Nephron progenitor cell (in vitro differentiated cells): Measurements from ENCODE around the gene PLAAT2.
A peak's percentile ranks its signal among the peaks of the same experiment; 100 is the strongest.

Experiments
- DNase-seq: peaks from one replicate; pipeline ENCODE4 v3.0.0; 2021
- H3K27ac Mint-ChIP-seq: 2 replicates; pipeline ENCODE4 v1.8.0; 2021; ENCODE audit warnings: mild to moderate bottlenecking, moderate library complexity, mixed read lengths
- H3K27me3 Mint-ChIP-seq: 2 replicates; pipeline ENCODE4 v1.8.0; 2021; ENCODE audit warnings: mild to moderate bottlenecking, low read depth, mixed read lengths; ENCODE audit not compliant: poor library complexity
- H3K36me3 Mint-ChIP-seq: 2 replicates; pipeline ENCODE4 v1.8.0; 2021; ENCODE audit warnings: low read depth, mixed read lengths
- H3K4me1 Mint-ChIP-seq: 2 replicates; pipeline ENCODE4 v1.8.0; 2021; ENCODE audit warnings: mixed read lengths
- H3K4me3 Mint-ChIP-seq: 2 replicates; pipeline ENCODE4 v1.8.0; 2021; ENCODE audit warnings: mild to moderate bottlenecking, moderate library complexity, mixed read lengths
- H3K9me3 Mint-ChIP-seq: 2 replicates; pipeline ENCODE4 v1.8.0; 2021; ENCODE audit warnings: mild to moderate bottlenecking, moderate library complexity, mixed read lengths
- CTCF ChIP-seq: fragments of 200-600 bp; sonication (generic); IDR thresholded peaks from 2 replicates; pipeline ENCODE4 v1.5.0; 2021; ENCODE audit warnings: antibody characterized with exemption

Gene PLAAT2

GRCh38 chr11:63510360-63511047 is 52.7 kb downstream of the PLAAT2 start:
- no peak for TF ChIP-seq CTCF
- no peaks in the 10 kb centered on the region for H3K36me3 Mint-ChIP-seq
- H3K4me3 Mint-ChIP-seq: no peak overlapping the region
- peaks cover 4% of the 10 kb centered on the region for H3K27me3 Mint-ChIP-seq
- no peak overlapping the region for H3K27ac Mint-ChIP-seq
- no peak for DNase-seq
- H3K9me3 Mint-ChIP-seq: no peaks in the 10 kb centered on the region
- peaks cover 19% of the 10 kb centered on the region for H3K4me1 Mint-ChIP-seq

- H3K36me3 Mint-ChIP-seq: no peaks in the 10 kb centered on the region
- H3K4me1 Mint-ChIP-seq: peaks cover 23% of the 10 kb centered on the region
- no peak for DNase-seq
- peaks cover 4% of the 10 kb centered on the region for H3K27me3 Mint-ChIP-seq
- H3K27ac Mint-ChIP-seq: no peak overlapping the region
- H3K9me3 Mint-ChIP-seq: no peaks in the 10 kb centered on the region
- H3K4me3 Mint-ChIP-seq: no peak overlapping the region
- TF ChIP-seq CTCF: no peak
These were observed 54.4 kb downstream of the PLAAT2 start for GRCh38 chr11:63508745-63509144.

GRCh38 chr11:63508009-63508408 is 55.2 kb downstream of the PLAAT2 start:
- Mint-ChIP-seq H3K4me3 (no peak overlapping the region), H3K4me1 (peaks cover 23% of the 10 kb centered on the region), H3K36me3 (no peaks in the 10 kb centered on the region), H3K27me3 (peaks cover 4% of the 10 kb centered on the region), H3K9me3 (no peaks in the 10 kb centered on the region), H3K27ac (no peak overlapping the region)
- peak; percentile 27 for DNase-seq
- TF ChIP-seq CTCF: peak; percentile 27

- Mint-ChIP-seq H3K27me3 (peaks cover 4% of the 10 kb centered on the region), H3K27ac (no peak overlapping the region), H3K4me1 (peaks cover 23% of the 10 kb centered on the region), H3K36me3 (no peaks in the 10 kb centered on the region), H3K4me3 (no peak overlapping the region), H3K9me3 (no peaks in the 10 kb centered on the region)
- DNase-seq: no peak
- no peak for TF ChIP-seq CTCF
These were observed 55.7 kb downstream of the PLAAT2 start for GRCh38 chr11:63507511-63507910.

GRCh38 chr11:63506876-63507275 is 56.3 kb downstream of the PLAAT2 start:
- no peak overlapping the region for H3K27ac Mint-ChIP-seq
- peaks cover 23% of the 10 kb centered on the region for H3K4me1 Mint-ChIP-seq
- TF ChIP-seq CTCF: no peak
- H3K9me3 Mint-ChIP-seq: no peaks in the 10 kb centered on the region
- no peaks in the 10 kb centered on the region for H3K36me3 Mint-ChIP-seq
- no peak overlapping the region for H3K4me3 Mint-ChIP-seq
- no peak for DNase-seq
- peaks cover 4% of the 10 kb centered on the region for H3K27me3 Mint-ChIP-seq

- H3K4me3 Mint-ChIP-seq: no peak within 1 kb of the TSS
- TF ChIP-seq CTCF: no peak
- H3K36me3 Mint-ChIP-seq: no peaks in the 10 kb centered on the region
- no peak within 1 kb of the TSS for H3K27ac Mint-ChIP-seq
- no peaks in the 10 kb centered on the region for H3K27me3 Mint-ChIP-seq
- DNase-seq: no peak
- H3K4me1 Mint-ChIP-seq: peaks cover 20% of the 10 kb centered on the region
- no peaks in the 10 kb centered on the region for H3K9me3 Mint-ChIP-seq
These were observed 57.2 kb downstream of the PLAAT2 start, which contains the start of gene LGALS12 for GRCh38 chr11:63505857-63506528. Gene LGALS12, plus strand, starts transcription at chr11:63506084. Its CDS starts 375 bp downstream, at chr11:63506459.
